PC-9 (cell line): ENCODE results near the gene IGFBP5.

Experiments used
- CTCF ChIP-seq: fragments of 200-600 bp; sonication (generic); conservative IDR thresholded peaks from 2 replicates; pipeline ENCODE4 v1.6.1; 2017; ENCODE audit warnings: mixed run types, antibody characterized with exemption, mild to moderate bottlenecking, moderate library complexity
- EZH2 ChIP-seq: fragments of 200-600 bp; sonication (generic); IDR thresholded peaks from 2 replicates; pipeline ENCODE4 v1.8.0; 2017; ENCODE audit warnings: antibody characterized with exemption, low read depth

- no peak for TF ChIP-seq CTCF
- TF ChIP-seq EZH2: no peak
Measured at GRCh38 chr2:216735668-216736067, 40.3 kb upstream of the IGFBP5 start.
